Measurements from ENCODE around the gene ARID3B. TPM values are rescaled to one million over a fixed set of nuclear protein-coding genes. Genes with fewer than 3 reads are reported as not detected.
"Not testable (repeated sequence)": the region's sequence is repeated elsewhere in the genome, so short reads cannot be mapped to it uniquely, and the experiment has no call there.

ARID3B gene
- total RNA-seq, 1 experiment from 2014 or later: 19.0 TPM

DNA sequence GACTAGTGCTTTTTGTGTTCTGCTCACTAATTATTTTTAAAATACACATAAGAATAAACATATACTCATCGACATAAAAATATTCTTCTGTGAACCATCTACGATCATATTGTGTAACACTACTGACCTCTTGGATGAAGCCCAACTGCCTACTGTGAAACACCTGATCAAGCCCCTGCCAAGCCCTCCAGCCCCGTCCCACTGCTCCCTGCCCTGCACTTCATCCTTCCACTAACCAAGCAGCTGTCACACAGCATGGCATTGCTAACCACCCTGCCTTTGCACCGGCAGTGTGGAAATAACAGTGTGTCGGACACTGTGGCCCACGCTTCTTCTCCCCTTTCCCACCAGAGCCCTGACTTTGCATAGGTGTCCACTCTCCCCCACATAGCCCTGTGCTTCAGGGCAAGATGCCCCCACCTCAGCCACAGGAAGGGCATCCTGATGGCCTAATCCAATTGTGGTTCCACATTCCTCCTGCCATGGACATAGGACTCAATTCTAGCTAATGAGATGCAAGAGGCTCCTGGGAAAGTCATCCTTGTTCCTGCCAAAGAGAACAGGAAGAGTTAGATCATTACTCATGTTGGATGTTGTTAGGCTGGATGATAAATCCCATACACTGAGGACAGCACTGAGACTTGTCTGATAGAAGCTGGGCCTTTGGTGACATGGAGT is 35.0 kb upstream of the ARID3B start:
- intact Hi-C loops (cut with micrococcal nuclease): no loop called here

DNA sequence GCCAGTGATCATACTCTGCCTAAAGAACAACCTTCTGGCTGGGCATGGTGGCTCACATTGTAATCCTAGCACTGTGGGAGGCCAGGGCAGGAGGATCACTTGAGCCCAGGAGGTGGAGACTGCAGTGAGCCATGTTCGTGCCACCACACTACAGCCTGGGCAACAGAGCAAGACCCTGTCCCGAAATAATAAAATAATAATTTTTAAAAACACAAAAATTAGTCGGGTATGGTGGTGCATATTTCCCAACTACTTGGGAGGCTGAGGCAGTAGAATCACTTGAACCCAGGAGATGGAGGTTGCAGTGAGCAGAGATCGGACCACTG is 34.5 kb upstream of the ARID3B start:
- TF ChIP-seq CTCF (conservative IDR thresholded peaks at IDR 0.05; ENCODE audit: low read depth, low read length) (no peak), EZH2 (IDR thresholded peaks at IDR 0.05; ENCODE audit: low read length, unreplicated experiment) (no peak), EZH2phosphoT487 (IDR thresholded peaks at IDR 0.05; ENCODE audit: borderline replicate concordance, low read length) (no peak)
- CTCF ChIA-PET: no interaction called here
- Histone ChIP-seq H3K27ac (ENCODE audit: low read length) (peak overlapping the region; percentile 89), H2AFZ (ENCODE audit: low read length) (no peak overlapping the region), H3K9me3 (ENCODE audit: low read length) (no peaks in the 10 kb centered on the region), H3K9me2 (replicated peaks; ENCODE audit: low read length) (no peaks in the 10 kb centered on the region), H3F3A (ENCODE audit: low read length, unreplicated experiment) (peaks cover 3% of the 10 kb centered on the region), H3K4me3 (ENCODE audit: low read length) (no peak overlapping the region), H3K36me3 (ENCODE audit: low read depth, low read length) (no peaks in the 10 kb centered on the region), H3K27me3 (ENCODE audit: low read length) (no peaks in the 10 kb centered on the region), H3K9ac (ENCODE audit: low read length) (no peak overlapping the region), H4K20me1 (ENCODE audit: low read length) (no peaks in the 10 kb centered on the region), H3K79me2 (ENCODE audit: low read length) (no peaks in the 10 kb centered on the region), H3K4me1 (ENCODE audit: insufficient read depth, low read length) (peaks cover 28% of the 10 kb centered on the region), H3K4me2 (ENCODE audit: low read length) (no peak overlapping the region)
- DNase-seq: no peak
- POLR2A ChIA-PET (ENCODE audit: unreplicated experiment): interaction anchor here (0.5 kb wide), 1 partner anchor 35 kb away, joined by 3 read pairs; the partner anchor contains the start of gene ARID3B
- no peak for ATAC-seq
- intact Hi-C loops (cut with micrococcal nuclease): no loop called here
- BruUV-seq (replicated peaks): no TSS peak

More for the DNA sequence above, 35.0 kb upstream of the ARID3B start:
- Histone ChIP-seq H3F3A (ENCODE audit: low read length, unreplicated experiment) (peaks cover 3% of the 10 kb centered on the region), H3K4me2 (ENCODE audit: low read length) (no peak overlapping the region), H3K27ac (ENCODE audit: low read length) (peak overlapping the region; percentile 89), H3K36me3 (ENCODE audit: low read depth, low read length) (no peaks in the 10 kb centered on the region), H3K4me1 (ENCODE audit: insufficient read depth, low read length) (peaks cover 28% of the 10 kb centered on the region), H3K4me3 (ENCODE audit: low read length) (no peak overlapping the region), H3K9ac (ENCODE audit: low read length) (peak overlapping the region; percentile 18; the same call in 1 of the 2 replicates), H3K79me2 (ENCODE audit: low read length) (no peaks in the 10 kb centered on the region), H3K27me3 (ENCODE audit: low read length) (no peaks in the 10 kb centered on the region), H4K20me1 (ENCODE audit: low read length) (no peaks in the 10 kb centered on the region), H2AFZ (ENCODE audit: low read length) (no peak overlapping the region), H3K9me2 (replicated peaks; ENCODE audit: low read length) (no peaks in the 10 kb centered on the region), H3K9me3 (ENCODE audit: low read length) (no peaks in the 10 kb centered on the region)
- ATAC-seq: peak; percentile 32
- TF ChIP-seq CTCF (conservative IDR thresholded peaks at IDR 0.05; ENCODE audit: low read depth, low read length) (no peak), EZH2 (IDR thresholded peaks at IDR 0.05; ENCODE audit: low read length, unreplicated experiment) (no peak), EZH2phosphoT487 (IDR thresholded peaks at IDR 0.05; ENCODE audit: borderline replicate concordance, low read length) (no peak)
- no TSS peak for BruUV-seq (replicated peaks)
- POLR2A ChIA-PET (ENCODE audit: unreplicated experiment): interaction anchor here (0.5 kb wide), 1 partner anchor 35 kb away, joined by 3 read pairs; the partner anchor contains the start of gene ARID3B
- peak; percentile 70 for DNase-seq
- CTCF ChIA-PET: no interaction called here

DNA sequence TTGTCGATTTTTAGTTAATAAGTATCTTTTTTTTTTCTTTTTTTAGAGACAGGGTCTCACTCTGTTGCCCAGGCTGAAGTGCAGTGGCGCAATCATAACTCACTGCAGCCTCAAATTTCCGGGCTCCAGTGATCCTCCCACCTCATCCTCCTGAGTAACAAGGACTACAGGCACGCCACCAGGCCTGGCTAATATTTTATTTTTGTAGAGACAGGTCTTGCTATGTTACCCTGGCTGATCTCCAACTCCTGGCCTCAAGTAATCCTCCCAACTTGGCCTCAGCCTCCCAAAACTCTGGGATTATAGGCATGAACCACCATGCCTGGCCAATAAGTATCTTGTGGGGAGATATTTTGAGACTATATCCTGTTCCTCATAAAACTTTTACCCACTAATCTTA is 29.4 kb upstream of the ARID3B start:
- POLR2A ChIA-PET (ENCODE audit: unreplicated experiment): no interaction called here
- Histone ChIP-seq H3K4me1 (ENCODE audit: insufficient read depth, low read length) (peaks cover 7% of the 10 kb centered on the region), H2AFZ (ENCODE audit: low read length) (no peak overlapping the region), H3F3A (ENCODE audit: low read length, unreplicated experiment) (no peaks in the 10 kb centered on the region), H3K36me3 (ENCODE audit: low read depth, low read length) (no peaks in the 10 kb centered on the region), H3K9me2 (replicated peaks; ENCODE audit: low read length) (no peaks in the 10 kb centered on the region), H3K9me3 (ENCODE audit: low read length) (no peaks in the 10 kb centered on the region), H3K79me2 (ENCODE audit: low read length) (no peaks in the 10 kb centered on the region), H4K20me1 (ENCODE audit: low read length) (no peaks in the 10 kb centered on the region), H3K4me3 (ENCODE audit: low read length) (no peak overlapping the region), H3K27me3 (ENCODE audit: low read length) (no peaks in the 10 kb centered on the region), H3K4me2 (ENCODE audit: low read length) (no peak overlapping the region), H3K9ac (ENCODE audit: low read length) (no peak overlapping the region), H3K27ac (ENCODE audit: low read length) (no peak overlapping the region)
- DNase-seq (no peak), ATAC-seq (no peak)
- CTCF ChIA-PET: no interaction called here
- no peak for TF ChIP-seq EZH2phosphoT487 (IDR thresholded peaks at IDR 0.05; ENCODE audit: borderline replicate concordance, low read length)
- no peak for TF ChIP-seq EZH2 (IDR thresholded peaks at IDR 0.05; ENCODE audit: low read length, unreplicated experiment)
- TF ChIP-seq CTCF (conservative IDR thresholded peaks at IDR 0.05; ENCODE audit: low read depth, low read length): no peak
- intact Hi-C loops (cut with micrococcal nuclease): no loop called here
- no TSS peak for BruUV-seq (replicated peaks)

- H3K36me3 ChIP-seq (ENCODE audit: low read depth, low read length); H3K4me3 ChIP-seq (ENCODE audit: low read length); H3K9me3 ChIP-seq (ENCODE audit: low read length); CTCF ChIA-PET; H3K79me2 ChIP-seq (ENCODE audit: low read length); ATAC-seq; H4K20me1 ChIP-seq (ENCODE audit: low read length); H3K27ac ChIP-seq (ENCODE audit: low read length); H3K9me2 ChIP-seq (replicated peaks; ENCODE audit: low read length); intact Hi-C loops (cut with micrococcal nuclease); H3F3A ChIP-seq (ENCODE audit: low read length, unreplicated experiment); DNase-seq; H3K27me3 ChIP-seq (ENCODE audit: low read length); BruUV-seq (replicated peaks); H3K9ac ChIP-seq (ENCODE audit: low read length); H2AFZ ChIP-seq (ENCODE audit: low read length); H3K4me2 ChIP-seq (ENCODE audit: low read length); POLR2A ChIA-PET (ENCODE audit: unreplicated experiment): not testable (repeated sequence)
- H3K4me1 ChIP-seq (ENCODE audit: insufficient read depth, low read length): peaks cover 23% of the 10 kb centered on the region
Observed at GRCh38 chr15:74514059-74514458, 27.0 kb upstream of the ARID3B start.
